Left lobe of liver (tissue), 2 donors: Measurements from ENCODE around the gene GPNMB. TPM values are rescaled to one million over a fixed set of nuclear protein-coding genes. Genes with fewer than 3 reads are reported as not detected.
A peak's percentile ranks its signal among the peaks of the same experiment; 100 is the strongest.

Experiments used
- ATAC-seq: fragments of 200-7000 bp; cut with Tn5 transposase; one replicate; pipeline ENCODE4 v1.9.1; 2020; ENCODE audit warnings: mild to moderate bottlenecking, moderate library complexity
- DNase-seq: peaks from one replicate; pipeline ENCODE4 v3.0.0-alpha.2; 2020; ENCODE audit warnings: low spot score
- total RNA-seq: library from RNA; stranded (reverse); gene quantifications from one replicate; pipeline ENCODE4 v1.2.1, GENCODE V29; 2021
- donor health status: DM: no; HTN: no; CAD: no; lungs with moderate emphysema.
- donor health status: DM: no; HTN: yes; CAD: no.

GPNMB gene
- total RNA-seq, 1 donor from 2014 or later, result 5.0 TPM

GRCh38 chr7:23268167-23268566, 21.6 kb downstream of the GPNMB start:
- ATAC-seq (no peak), DNase-seq (no peak)

DNA sequence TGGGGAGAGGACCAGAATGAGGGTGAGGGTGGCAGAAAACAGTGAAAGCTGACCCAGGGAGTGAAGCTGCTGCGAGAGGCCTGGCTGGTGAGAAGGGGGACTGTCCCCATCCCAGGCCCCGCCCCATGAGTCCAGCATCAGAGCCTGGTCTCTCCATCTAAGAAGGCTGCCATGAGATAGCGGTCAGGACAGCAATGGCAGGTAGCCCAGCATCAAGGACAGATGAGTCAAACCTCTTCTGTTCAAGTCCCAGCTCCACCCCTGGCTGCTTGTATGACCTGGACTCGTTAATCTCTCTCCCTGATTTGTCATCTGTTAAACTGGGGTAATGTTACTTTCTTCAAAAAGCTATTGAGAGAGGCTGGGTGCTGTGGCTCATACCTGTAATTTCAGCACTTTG, 22.2 kb downstream of the GPNMB start:
- ATAC-seq (no peak), DNase-seq (no peak)

GRCh38 chr7:23272275-23272674, 25.7 kb downstream of the GPNMB start:
- DNase-seq (no peak), ATAC-seq (no peak)

DNA sequence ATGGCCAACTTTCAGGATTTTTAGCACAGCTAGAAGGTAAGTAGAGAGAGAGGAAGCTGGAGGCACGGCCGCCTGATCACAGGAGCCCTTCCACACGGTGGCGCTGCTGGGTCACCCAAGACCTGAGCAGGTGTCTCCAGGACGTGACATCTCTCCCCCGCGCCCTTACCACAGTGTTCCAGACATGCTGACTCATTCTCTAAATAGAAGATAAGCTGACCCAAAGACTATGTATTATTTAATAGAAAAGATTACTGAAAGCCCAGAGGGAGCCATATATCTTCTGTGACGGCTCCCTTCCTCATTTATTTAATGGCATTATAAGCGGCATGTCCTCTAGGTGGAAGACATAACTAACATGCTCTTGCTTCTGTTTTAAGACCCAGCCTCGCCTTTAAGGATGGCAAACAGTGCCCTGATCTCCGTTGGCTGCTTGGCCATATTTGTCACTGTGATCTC, 26.6 kb downstream of the GPNMB start:
- ATAC-seq (peak; percentile 99), DNase-seq (peak; percentile 91)

DNA sequence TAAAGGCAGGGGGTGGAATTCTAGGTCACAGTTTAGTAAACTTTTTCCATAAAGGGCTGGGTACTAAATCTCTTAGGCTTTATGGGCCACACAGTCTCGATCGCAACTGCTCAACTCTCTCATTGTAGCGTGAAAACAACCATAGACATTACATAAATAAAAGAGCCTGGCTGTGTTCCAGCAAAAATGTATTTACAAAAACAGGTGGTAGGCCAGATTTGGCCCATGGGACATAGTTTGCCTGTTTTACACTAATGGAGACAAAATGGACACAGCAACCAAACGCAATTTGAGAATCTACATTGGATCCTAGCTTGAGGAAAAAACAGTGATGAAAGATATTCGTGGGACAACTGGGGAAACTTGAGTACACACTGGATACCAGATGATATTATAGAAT, 29.3 kb downstream of the GPNMB start:
- ATAC-seq (no peak), DNase-seq (no peak)

GRCh38 chr7:23276376-23276775, 29.8 kb downstream of the GPNMB start:
- ATAC-seq, result no peak
- no peak for DNase-seq

GRCh38 chr7:23276947-23277346, 30.4 kb downstream of the GPNMB start:
- no peak for DNase-seq
- no peak for ATAC-seq

DNA sequence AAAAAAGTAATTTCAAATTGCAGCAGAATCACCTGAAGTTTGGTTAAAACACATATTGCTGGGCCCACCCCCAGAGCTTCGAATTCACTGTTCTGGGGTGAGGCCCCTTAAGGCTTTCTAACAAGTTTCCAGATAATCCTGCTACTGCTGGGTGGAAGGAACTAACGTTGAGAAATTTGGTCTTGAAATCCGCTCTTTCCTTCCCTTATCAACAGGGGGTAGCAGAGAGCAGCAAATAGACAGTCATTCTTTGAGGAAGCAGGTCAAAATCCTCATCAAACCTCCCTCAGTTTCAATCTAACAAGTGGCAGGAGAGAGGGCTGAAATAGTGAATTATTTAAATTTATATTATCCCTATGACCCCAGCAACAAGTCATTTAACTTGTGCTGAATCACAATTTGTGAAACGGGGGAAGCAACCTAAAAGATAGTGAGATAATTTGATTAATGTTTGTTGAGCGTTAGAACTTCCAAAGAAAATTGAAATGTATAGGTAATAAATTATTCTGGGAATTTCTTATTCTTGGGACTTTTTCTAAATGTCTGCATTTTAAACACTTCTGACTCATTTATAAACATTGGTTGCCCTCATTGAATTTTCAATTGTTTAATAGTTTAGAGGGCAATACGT, 30.9 kb downstream of the GPNMB start:
- peak; percentile 79 for ATAC-seq
- DNase-seq, result no peak

DNA sequence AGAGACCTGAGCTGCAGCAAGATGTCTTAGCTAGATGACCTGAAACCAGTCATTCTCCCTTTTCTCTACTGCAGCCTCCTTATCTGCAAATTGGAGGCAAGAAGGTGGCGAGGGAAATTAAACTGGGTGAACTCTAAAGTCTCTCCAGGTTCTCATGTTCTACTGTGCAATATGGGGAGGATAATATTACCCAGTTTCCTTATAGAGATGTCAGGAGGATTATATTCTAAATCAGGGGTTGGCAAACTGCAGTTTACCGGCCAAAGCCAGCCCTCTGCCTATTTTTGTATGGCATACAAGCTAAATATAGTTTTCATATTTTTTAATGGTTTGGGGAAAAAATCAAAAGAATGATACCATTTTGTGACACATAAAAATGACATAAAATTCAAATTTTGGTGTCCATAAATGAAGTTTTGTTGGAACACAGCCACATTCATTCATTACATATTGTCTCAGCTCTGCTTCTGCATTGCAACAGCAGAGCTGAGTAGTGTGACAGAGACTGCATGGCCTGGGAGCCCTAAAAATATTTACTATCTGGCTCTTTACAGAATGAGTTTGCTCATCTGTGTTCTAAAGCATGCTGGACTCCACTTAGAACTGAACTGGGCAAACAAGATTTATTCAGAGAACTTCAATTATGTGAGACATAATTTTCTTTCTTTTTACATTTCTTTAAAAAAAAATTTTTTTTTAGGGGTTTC, 33.4 kb downstream of the GPNMB start:
- DNase-seq (no peak), ATAC-seq (no peak)

DNA sequence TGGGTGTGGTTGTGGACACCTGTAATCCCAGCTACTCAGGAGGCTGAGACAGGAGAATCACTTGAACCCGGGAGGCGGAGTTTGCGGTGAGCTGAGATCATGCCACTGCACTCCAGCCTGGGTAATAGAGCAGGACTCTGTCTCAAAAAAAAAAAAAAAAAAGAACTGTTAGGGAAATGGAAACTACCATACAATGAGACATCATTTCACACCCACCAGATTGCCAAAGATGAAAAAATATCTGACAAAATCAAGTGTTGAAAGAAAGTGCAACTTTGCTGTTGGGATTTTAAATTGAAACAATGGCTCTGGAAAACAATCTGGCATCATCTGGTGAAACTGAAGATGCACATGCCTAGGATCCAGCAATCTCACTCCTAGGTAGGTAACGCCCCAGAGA, 36.5 kb downstream of the GPNMB start:
- no peak for DNase-seq
- no peak for ATAC-seq

DNA sequence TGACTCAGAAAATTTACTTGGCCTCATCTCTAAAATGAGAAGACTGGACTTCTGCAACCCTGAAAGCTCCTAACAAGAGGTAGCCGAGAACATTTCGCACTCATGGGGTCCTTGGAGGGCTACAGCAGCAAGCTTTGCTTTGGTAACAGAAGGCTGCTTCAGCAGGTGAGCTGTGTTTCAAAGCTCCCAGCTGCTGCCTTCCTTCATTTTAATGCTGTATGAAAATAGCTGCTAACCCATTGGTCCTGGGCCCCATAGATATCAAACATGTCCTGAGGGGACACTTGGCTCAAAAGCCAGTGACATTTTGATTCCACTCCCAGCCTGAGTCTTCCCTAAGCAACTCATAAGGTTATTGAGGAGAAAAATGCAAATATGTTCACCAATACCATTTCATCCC, 38.3 kb downstream of the GPNMB start:
- DNase-seq (no peak), ATAC-seq (no peak)

DNA sequence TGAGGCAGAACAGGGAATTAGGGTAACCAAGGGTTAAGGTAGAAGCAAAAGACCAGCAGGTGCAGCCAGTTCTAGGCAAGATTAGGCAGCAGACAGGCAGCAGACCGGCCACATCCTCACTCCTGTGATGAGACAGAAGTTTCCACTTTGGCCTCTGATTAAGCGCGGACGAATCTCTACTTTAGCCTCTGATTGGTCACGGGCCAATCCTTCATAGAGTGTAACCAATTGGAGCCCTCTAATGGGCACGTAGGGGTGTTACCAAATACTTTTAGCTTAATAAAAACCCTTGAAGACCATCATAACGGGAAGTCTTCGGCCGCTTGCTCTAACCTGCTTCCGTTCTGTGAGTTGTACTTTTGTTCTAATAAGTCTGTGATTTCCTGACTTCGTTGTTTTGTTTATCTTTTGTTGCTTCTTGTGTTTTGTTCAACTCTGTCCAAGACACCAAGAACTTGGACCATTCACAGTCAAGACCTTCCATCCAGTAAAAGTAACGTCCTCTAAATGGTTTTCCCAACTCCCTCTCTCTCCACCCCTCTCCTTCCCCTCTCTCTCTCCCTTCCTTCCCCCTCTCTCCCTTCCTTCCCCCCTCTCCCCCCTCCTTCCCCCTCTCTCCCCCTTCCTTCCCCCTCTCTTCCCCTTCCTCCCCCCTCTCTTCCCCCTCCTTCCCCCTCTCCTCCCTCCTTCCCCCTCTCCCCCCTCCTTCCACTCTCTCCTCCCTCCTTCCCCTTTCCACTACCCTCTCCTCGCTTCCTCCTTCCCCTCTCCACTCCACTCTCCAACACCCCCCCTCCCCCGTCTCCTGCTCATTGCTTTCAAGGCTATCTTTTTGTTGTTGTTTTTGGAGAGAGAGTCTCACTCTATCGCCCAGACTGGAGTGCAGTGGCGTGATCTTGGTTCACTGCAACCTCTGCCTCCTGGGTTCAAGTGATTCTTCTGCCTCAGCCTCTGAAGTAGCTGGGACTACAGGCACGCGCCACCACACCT, 39.4 kb downstream of the GPNMB start:
- no peak for DNase-seq

DNA sequence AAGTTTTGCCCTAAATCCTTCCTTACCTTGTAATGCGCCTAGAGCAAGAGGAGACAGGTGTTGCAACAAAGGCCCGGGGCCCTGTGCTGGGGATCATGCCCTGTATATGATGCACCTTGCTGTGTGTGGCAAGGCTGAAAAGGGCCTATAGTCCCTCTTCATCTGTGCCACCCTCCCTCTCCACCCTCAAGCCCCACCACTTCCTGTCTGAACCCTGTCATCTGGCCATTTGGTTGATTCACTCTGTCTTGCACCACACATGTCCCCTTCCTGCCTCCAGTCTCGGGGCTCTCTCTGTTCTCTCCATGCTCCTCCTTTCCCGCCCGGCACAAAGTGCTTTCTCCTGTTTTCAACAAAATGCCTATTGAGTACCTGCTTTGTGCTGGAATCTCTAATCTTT, 41.0 kb downstream of the GPNMB start:
- ATAC-seq (no peak), DNase-seq (no peak)

More for the DNA sequence above, 39.4 kb downstream of the GPNMB start:
- no peak for ATAC-seq

DNA sequence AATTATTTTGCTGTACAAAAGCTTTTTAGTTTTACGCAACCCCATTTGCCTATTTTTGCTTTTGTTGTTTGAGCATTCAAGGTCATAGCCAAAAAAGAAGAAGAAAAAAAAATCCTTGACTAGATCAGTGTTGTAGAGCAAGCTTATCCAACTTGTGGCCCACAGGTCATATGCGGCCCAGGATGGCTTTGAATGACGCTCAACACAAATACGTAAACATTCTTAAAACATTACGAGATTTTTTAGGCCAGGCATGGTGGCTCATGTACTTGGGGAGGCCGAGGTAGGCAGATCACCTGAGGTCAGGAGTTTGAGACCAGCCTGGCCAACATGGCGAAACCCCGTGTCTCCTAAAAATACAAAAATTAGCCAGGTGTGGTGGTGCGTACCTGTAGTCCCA, 44.4 kb downstream of the GPNMB start:
- ATAC-seq (no peak), DNase-seq (no peak)

DNA sequence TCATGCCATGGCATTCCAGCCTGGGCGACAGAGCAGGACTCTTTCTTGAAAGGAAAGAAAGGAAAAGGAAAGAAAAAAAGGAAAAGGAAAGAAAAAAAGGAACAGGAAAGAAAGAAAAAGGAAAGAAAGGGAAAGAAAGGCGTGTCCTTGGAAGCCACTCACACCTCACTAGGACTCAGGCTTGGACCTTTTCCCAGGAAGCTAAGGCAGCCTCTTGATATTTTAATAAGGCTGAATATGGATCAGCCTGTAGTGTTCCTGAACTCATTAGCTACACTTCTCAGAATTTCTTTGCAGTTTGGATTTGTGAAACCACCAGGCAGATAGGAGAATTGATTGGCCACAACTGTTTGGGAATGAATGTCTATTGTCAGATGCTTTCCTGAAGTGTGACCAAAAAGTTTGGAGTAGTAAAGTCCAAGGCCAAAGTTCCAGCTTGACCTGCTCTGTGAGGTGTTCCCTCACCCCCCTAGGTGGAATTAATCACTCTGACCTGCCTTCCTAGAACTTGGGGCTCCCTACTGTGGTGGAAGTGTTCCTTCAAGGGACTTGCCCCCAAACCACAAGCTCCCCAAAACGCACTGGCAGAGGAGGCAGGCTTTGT, 45.5 kb downstream of the GPNMB start:
- DNase-seq (no peak), ATAC-seq (peak; percentile 36)

DNA sequence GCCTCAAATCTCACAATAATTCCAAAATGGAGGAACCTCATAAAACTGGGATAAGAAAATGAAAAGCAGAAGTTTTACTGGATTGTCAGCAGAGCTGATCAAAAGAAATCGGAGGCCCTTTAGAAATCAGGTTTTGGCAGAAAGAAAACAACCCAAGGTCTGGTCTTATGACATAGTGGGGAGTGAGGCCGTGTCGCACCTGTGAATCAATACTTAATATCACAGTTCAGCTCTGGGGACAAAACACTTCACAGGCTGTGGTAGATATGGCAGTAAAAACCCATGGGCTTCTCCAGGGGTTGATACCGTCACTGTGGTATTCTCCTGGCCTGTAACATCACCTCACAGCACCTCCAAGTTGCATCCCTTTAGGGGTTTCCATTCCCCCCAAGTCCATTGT, 46.0 kb downstream of the GPNMB start:
- ATAC-seq, result peak; percentile 68
- no peak for DNase-seq

DNA sequence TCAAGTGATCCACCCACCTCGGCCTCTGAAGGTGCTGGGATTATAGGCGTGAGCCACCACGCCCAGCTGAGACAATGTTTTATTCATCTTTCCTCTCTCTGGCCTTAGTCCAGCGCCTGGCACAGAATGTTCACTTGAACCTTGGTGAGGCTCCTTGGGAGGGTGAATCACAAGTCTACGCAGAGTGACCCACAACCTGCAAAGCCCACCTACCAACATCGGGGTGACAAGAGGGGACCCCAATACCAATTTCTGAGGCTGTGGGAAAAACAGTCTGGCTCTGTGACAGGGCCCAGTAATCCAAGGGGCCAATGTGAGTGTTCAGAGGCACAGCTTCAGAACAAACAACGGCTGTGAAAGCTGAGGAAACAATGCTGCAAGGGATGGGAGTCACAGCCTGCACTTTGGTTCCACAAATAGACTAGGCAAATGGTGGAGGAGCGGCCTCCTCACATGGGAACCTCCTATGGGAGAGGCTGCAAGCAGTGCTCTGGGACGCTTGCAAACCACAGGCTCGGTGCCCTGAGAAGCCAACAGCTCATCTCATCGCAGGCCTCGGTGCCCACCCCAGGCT, 47.0 kb downstream of the GPNMB start:
- DNase-seq (no peak), ATAC-seq (peak; percentile 8)

DNA sequence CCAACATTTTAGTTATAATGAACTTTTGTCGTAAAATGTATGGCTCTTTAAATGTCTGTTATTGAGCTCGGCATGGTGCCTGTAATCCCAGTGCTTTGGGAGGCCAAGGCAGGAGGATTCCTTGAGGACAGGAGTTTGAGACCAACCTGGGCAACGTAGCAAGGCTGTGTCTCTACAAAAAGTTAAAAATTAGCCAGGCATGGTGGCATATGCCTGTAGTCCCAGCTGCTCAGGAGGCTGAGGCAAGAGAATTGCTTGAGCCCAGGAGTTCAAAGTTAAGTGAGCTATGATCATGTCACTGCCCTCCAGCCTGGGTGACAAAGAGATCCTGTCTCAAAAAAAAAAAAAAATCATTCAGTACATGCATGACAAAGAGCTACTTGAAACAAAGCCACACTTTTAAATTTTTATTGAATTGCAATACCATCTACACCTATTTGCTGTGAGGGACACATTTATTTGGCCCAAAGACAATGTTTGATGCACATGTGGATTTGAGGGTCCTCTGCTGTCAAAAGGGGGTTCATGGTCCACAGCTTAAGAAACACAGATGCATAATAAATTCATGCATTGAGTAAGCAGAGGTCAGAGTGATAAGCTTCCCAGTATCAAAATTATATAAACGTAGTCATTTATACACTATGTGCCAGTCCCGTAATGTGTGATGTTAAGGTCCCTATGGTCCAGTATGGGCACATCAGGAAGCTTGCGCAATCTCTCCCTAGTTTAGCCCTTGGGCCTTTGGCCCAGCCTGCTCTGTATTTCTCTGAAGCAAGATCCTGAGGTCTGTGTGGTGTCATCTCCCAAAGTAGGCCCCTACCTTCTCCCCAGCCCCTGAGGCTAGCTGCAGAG, 48.2 kb downstream of the GPNMB start:
- DNase-seq (peak; percentile 77), ATAC-seq (peak; percentile 59)

DNA sequence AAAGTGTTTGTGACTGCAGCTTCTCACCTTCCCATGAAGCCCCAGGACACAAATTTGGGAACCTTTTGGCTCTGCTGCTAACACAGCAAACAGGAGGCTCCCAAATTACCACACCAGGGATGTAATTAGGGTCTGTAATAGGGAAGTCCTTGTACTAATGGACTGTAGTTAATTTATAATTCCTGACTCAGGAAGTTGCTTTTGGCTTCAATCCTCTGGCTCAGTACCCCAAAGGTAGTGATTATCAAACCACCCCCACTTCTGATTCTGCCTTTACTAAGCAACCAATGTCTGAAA, 48.8 kb downstream of the GPNMB start:
- DNase-seq (no peak), ATAC-seq (no peak)
